Activated CD4-positive, alpha-beta memory T cell treated with anti-CD3 and anti-CD28 coated beads, Interleukin-2, amount 10 ng/mL, durations not matched to agents 7 days and 5 days (primary cell): Measurements from ENCODE around the gene GNAS. TPM values are rescaled to one million over a fixed set of nuclear protein-coding genes. Genes with fewer than 3 reads are reported as not detected.
A peak's percentile ranks its signal among the peaks of the same experiment; 100 is the strongest.

Experiments
- CTCF ChIA-PET: fragments of 350-600 bp; sonication (Branson Sonifier 250); formaldehyde crosslinking; loops from one replicate; lab custom pipeline; 2021; ENCODE audit warnings: antibody characterized with exemption, inconsistent platforms; lab: Charles Lee
- POLR2A ChIA-PET: fragments of 350-600 bp; sonication (Branson Sonifier 250); formaldehyde crosslinking; loops from one replicate; lab custom pipeline; 2021; ENCODE audit warnings: antibody characterized with exemption; lab: Charles Lee
- DNase-seq: peaks from one replicate; pipeline ENCODE4 v3.0.0-alpha.2; 2020
- H3K27ac Mint-ChIP-seq: one replicate; pipeline ENCODE4 v1.8.0; 2021; ENCODE audit warnings: mild to moderate bottlenecking, mixed read lengths
- H3K27me3 Mint-ChIP-seq: one replicate; pipeline ENCODE4 v1.8.0; 2021; ENCODE audit warnings: mixed read lengths
- H3K36me3 Mint-ChIP-seq: one replicate; pipeline ENCODE4 v1.8.0; 2021; ENCODE audit warnings: low read depth, mixed read lengths
- H3K4me1 Mint-ChIP-seq: one replicate; pipeline ENCODE4 v1.8.0; 2021; ENCODE audit warnings: mixed read lengths
- H3K4me3 Mint-ChIP-seq: one replicate; pipeline ENCODE4 v1.8.0; 2021; ENCODE audit warnings: mild to moderate bottlenecking, mixed read lengths
- H3K9me3 Mint-ChIP-seq: one replicate; pipeline ENCODE4 v1.8.0; 2021; ENCODE audit warnings: mixed read lengths
- total RNA-seq, 2 experiments: library from RNA; stranded (reverse); gene quantifications; one replicate each; pipeline ENCODE4 v1.2.3, GENCODE V29; 2021

Gene GNAS
- total RNA-seq, 2 experiments from 2014 or later: 790 to 809 TPM

GRCh38 chr20:58850693-58851174, 1.8 kb upstream of the GNAS start, which contains the start of gene GNAS-AS1:
GNAS-AS1 (minus strand) TSS chr20:58850902.
- H3K9me3 Mint-ChIP-seq: no peaks in the 10 kb centered on the region
- ChIA-PET CTCF (interaction anchor here (1.0 to 2.4 kb wide), 2 partner anchors 19 to 32 kb away, joined by 3 to 9 read pairs; no protein-coding TSS in a partner anchor), POLR2A (interaction anchor here (3.3 kb wide), 1 partner anchor 199 kb away, joined by 16 read pairs; the partner anchor contains the start of gene STX16)
- peak within 1 kb of the TSS; percentile 80 for H3K4me3 Mint-ChIP-seq
- H3K27me3 Mint-ChIP-seq: peaks cover 71% of the 10 kb centered on the region
- H3K4me1 Mint-ChIP-seq: peaks cover 42% of the 10 kb centered on the region
- peak; percentile 80 for DNase-seq
- no peaks in the 10 kb centered on the region for H3K36me3 Mint-ChIP-seq
- H3K27ac Mint-ChIP-seq: no peak within 1 kb of the TSS

GRCh38 chr20:58851221-58851968, 1.1 kb upstream of the GNAS start:
- Mint-ChIP-seq H3K27ac (no peak overlapping the region), H3K4me3 (peak overlapping the region; percentile 80), H3K9me3 (no peaks in the 10 kb centered on the region), H3K27me3 (peaks cover 72% of the 10 kb centered on the region), H3K36me3 (no peaks in the 10 kb centered on the region), H3K4me1 (peaks cover 45% of the 10 kb centered on the region)
- POLR2A ChIA-PET: interaction anchor here (0.6 to 3.3 kb wide), 2 partner anchors 17 to 200 kb away, joined by 3 to 16 read pairs; partner anchors contain the start of gene STX16
- CTCF ChIA-PET: interaction anchor here (1.0 to 2.4 kb wide), 4 partner anchors 18 to 204 kb away, joined by 3 to 9 read pairs (median 4); no protein-coding TSS in a partner anchor
- no peak for DNase-seq

DNA sequence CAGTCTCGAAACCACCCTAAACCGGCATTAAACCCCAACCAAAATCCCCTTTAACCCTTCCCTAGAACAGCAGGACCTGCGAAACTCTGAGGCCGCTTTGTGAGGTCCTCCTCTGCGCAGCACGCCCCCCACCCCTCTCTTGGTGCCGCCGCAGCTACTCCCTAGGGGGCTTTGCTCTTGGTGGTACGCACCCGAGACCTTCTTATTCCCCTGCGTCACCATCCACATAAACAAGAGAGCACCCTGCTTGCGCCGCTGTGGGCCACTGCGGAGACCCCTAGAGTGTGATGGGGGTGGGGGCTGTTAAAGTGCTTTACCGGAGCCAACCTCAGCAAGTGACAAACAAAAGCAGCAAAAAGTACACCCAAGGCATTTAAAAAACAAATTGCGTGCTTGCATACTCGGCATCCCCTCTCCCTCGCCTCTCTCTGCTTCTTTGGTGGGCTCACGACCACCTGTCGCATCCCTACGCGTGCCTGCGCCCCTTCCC, 502 bp upstream of the GNAS start:
- Mint-ChIP-seq H3K27ac (no peak overlapping the region), H3K4me3 (peak overlapping the region; percentile 80), H3K4me1 (peaks cover 45% of the 10 kb centered on the region), H3K27me3 (peaks cover 75% of the 10 kb centered on the region), H3K9me3 (no peaks in the 10 kb centered on the region), H3K36me3 (no peaks in the 10 kb centered on the region)
- DNase-seq: no peak
- ChIA-PET CTCF (interaction anchor here (0.6 to 2.4 kb wide), 5 partner anchors 34 to 204 kb away, joined by 3 to 9 read pairs (median 6); partner anchors contain the start of gene STX16), POLR2A (interaction anchor here (0.6 to 3.3 kb wide), 2 partner anchors 16 to 200 kb away, joined by 3 to 16 read pairs; partner anchors contain the start of gene STX16)

GRCh38 chr20:58853466-58853865, 950 bp downstream of the GNAS start:
- CTCF ChIA-PET: interaction anchor here (0.9 to 2.4 kb wide), 4 partner anchors 19 to 372 kb away, joined by 3 to 9 read pairs (median 5); partner anchors contain the start of gene STX16
- peaks cover 73% of the 10 kb centered on the region for H3K27me3 Mint-ChIP-seq
- POLR2A ChIA-PET: interaction anchor here (1.0 to 3.3 kb wide), 2 partner anchors 10 to 202 kb away, joined by 3 to 16 read pairs; partner anchors contain the start of gene STX16

GRCh38 chr20:58853976-58854637, 1.6 kb downstream of the GNAS start:
- Mint-ChIP-seq H3K27me3 (peaks cover 75% of the 10 kb centered on the region), H3K27ac (no peak overlapping the region)
- POLR2A ChIA-PET: interaction anchor here (1.0 kb wide), 1 partner anchor 9 kb away, joined by 3 read pairs; no protein-coding TSS in a partner anchor

More at GRCh38 chr20:58853466-58853865, 950 bp downstream of the GNAS start:
- Mint-ChIP-seq H3K9me3 (no peaks in the 10 kb centered on the region), H3K4me3 (no peak overlapping the region), H3K36me3 (no peaks in the 10 kb centered on the region), H3K4me1 (peaks cover 37% of the 10 kb centered on the region), H3K27ac (no peak overlapping the region)
- no peak for DNase-seq

GRCh38 chr20:58854638-58855471, 2.3 kb downstream of the GNAS start:
- Mint-ChIP-seq H3K36me3 (no peaks in the 10 kb centered on the region), H3K27ac (no peak overlapping the region), H3K27me3 (peaks cover 73% of the 10 kb centered on the region), H3K4me3 (no peak overlapping the region), H3K4me1 (peaks cover 28% of the 10 kb centered on the region), H3K9me3 (no peaks in the 10 kb centered on the region)
- CTCF ChIA-PET: no interaction called here
- POLR2A ChIA-PET: no interaction called here
- no peak for DNase-seq

More at GRCh38 chr20:58853976-58854637, 1.6 kb downstream of the GNAS start:
- no peak for DNase-seq
- CTCF ChIA-PET: interaction anchor here (0.9 to 2.2 kb wide), 3 partner anchors 20 to 373 kb away, joined by 3 to 7 read pairs (median 3); partner anchors contain the start of gene STX16
- H3K4me1 Mint-ChIP-seq: peaks cover 36% of the 10 kb centered on the region
- no peaks in the 10 kb centered on the region for H3K36me3 Mint-ChIP-seq
- no peaks in the 10 kb centered on the region for H3K9me3 Mint-ChIP-seq
- no peak overlapping the region for H3K4me3 Mint-ChIP-seq

GRCh38 chr20:58855506-58856389, 3.2 kb downstream of the GNAS start:
- Mint-ChIP-seq H3K4me3 (no peak overlapping the region), H3K36me3 (no peaks in the 10 kb centered on the region)
- POLR2A ChIA-PET: no interaction called here

GRCh38 chr20:58863044-58863790, 10.7 kb downstream of the GNAS start:
- POLR2A ChIA-PET: interaction anchor here (1.2 kb wide), 1 partner anchor 10 kb away, joined by 3 read pairs; no protein-coding TSS in a partner anchor
- H3K27me3 Mint-ChIP-seq: peaks cover 39% of the 10 kb centered on the region
- H3K4me3 Mint-ChIP-seq: no peak overlapping the region
- no peak overlapping the region for H3K27ac Mint-ChIP-seq
- no peaks in the 10 kb centered on the region for H3K4me1 Mint-ChIP-seq
- no peaks in the 10 kb centered on the region for H3K9me3 Mint-ChIP-seq
- no peaks in the 10 kb centered on the region for H3K36me3 Mint-ChIP-seq
- CTCF ChIA-PET: interaction anchor here (1.0 kb wide), 1 partner anchor 217 kb away, joined by 3 read pairs; no protein-coding TSS in a partner anchor
- no peak for DNase-seq

More at GRCh38 chr20:58855506-58856389, 3.2 kb downstream of the GNAS start:
- no peak overlapping the region for H3K27ac Mint-ChIP-seq
- H3K27me3 Mint-ChIP-seq: peaks cover 72% of the 10 kb centered on the region
- CTCF ChIA-PET: no interaction called here
- peaks cover 21% of the 10 kb centered on the region for H3K4me1 Mint-ChIP-seq
- no peaks in the 10 kb centered on the region for H3K9me3 Mint-ChIP-seq
- no peak for DNase-seq

GRCh38 chr20:58864346-58864745, 11.8 kb downstream of the GNAS start:
- Mint-ChIP-seq H3K27me3 (peaks cover 34% of the 10 kb centered on the region), H3K4me1 (no peaks in the 10 kb centered on the region), H3K4me3 (no peak overlapping the region), H3K9me3 (no peaks in the 10 kb centered on the region), H3K36me3 (no peaks in the 10 kb centered on the region), H3K27ac (no peak overlapping the region)
- ChIA-PET CTCF (no interaction called here), POLR2A (interaction anchor here (1.2 kb wide), 1 partner anchor 11 kb away, joined by 3 read pairs; no protein-coding TSS in a partner anchor)
- DNase-seq: no peak

DNA sequence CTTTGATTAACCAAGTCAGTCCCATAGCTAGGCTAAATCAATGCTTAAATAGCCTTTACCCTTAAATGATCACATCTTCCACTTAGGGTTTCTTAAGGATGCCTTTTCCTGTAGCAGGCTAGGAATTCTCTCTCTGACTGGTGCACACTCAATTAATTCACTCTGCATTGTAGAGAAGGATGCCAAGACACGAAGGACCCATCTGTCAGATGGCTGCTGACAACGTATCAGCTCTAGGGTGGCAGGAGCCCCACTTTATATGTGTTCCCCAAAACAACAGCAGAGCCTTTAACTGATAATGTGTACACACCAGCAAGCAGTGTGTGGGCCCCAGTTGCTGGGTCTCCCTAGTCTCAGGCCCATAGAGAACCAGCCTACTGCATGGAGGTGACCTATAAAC, 13.3 kb downstream of the GNAS start:
- Mint-ChIP-seq H3K9me3 (no peaks in the 10 kb centered on the region), H3K27me3 (peaks cover 26% of the 10 kb centered on the region), H3K4me1 (peaks cover 3% of the 10 kb centered on the region), H3K4me3 (no peak overlapping the region), H3K27ac (no peak overlapping the region), H3K36me3 (no peaks in the 10 kb centered on the region)
- POLR2A ChIA-PET: no interaction called here
- CTCF ChIA-PET: no interaction called here
- DNase-seq: no peak
